GM12878 (cell line): ENCODE measurements around the gene LRRC57. TPM values are rescaled to one million over a fixed set of nuclear protein-coding genes. Genes with fewer than 3 reads are reported as not detected.

Experiments used
- ATAC-seq: fragments of 200-7000 bp; cut with Tn5 transposase; 3 replicates; pipeline ENCODE4 v1.9.1; 2020; ENCODE audit warnings: mild to moderate bottlenecking, moderate library complexity
- BruUV-seq: library from RNA; stranded (reverse); fragments of 400-500 nt; replicated peaks from 2 replicates; lab custom pipeline; 2021; lab: Mats Ljungman, UMichigan
- CTCF ChIA-PET: fragments of 300-600 bp; sonication (Branson Sonifier 250); formaldehyde crosslinking; extraction: SDS; loops from one replicate; lab custom pipeline; 2021; ENCODE audit warnings: inconsistent platforms; lab: Yijun Ruan, JAX
- POLR2A ChIA-PET: fragments of 350-600 bp; formaldehyde crosslinking; extraction: SDS; loops from one replicate; lab custom pipeline; 2021; ENCODE audit warnings: inconsistent platforms; lab: Charles Lee
- RAD21 ChIA-PET: fragments of 300-600 bp; sonication (Branson Sonifier 250); formaldehyde crosslinking; loops from one replicate; lab custom pipeline; 2023; ENCODE audit warnings: antibody characterized with exemption; ENCODE audit not compliant: unreplicated experiment; lab: Charles Lee
- SMC1A ChIA-PET: fragments of 300-600 bp; sonication (Branson Sonifier 250); formaldehyde crosslinking; loops from one replicate; lab custom pipeline; 2023; ENCODE audit not compliant: unreplicated experiment, uncharacterized antibody; lab: Charles Lee
- DNase-seq: peaks from one replicate; pipeline ENCODE4 v3.0.0-alpha.2; 2011; ENCODE audit warnings: low read depth, low spot score
- FAIRE-seq: peaks from 3 replicates; lab custom pipeline; 2011; peaks lifted over from hg19 to GRCh38; lab: Jason Lieb, UNC
- H2AFZ ChIP-seq: 2 replicates; pipeline ENCODE4 v1.6.0; 2011; ENCODE audit warnings: low read depth, low read length, control low read depth; ENCODE audit not compliant: control insufficient read depth
- H3K27ac ChIP-seq: 2 replicates; pipeline ENCODE4 v1.5.1; 2011; ENCODE audit warnings: control low read depth; ENCODE audit not compliant: control insufficient read depth, insufficient read depth
- H3K27me3 ChIP-seq, 2 experiments: replicated peaks in 1 of 2; 2 replicates each; pipeline versions ENCODE4 v1.6.0 to v1.6.1; 2011; ENCODE audit warnings: low read length in 1 of 2; ENCODE audit not compliant: control insufficient read depth in 2 of 2, insufficient read depth in 2 of 2
- H3K36me3 ChIP-seq, 2 experiments: 2 replicates each; pipeline ENCODE4 v1.5.1; 2011; ENCODE audit warnings: low read length in 1 of 2; ENCODE audit not compliant: control insufficient read depth in 2 of 2, insufficient read depth in 2 of 2
- H3K4me1 ChIP-seq: 2 replicates; pipeline ENCODE4 v1.6.1; 2011; ENCODE audit warnings: mild to moderate bottlenecking, low read length, moderate library complexity, mixed read lengths; ENCODE audit not compliant: control insufficient read depth, insufficient read depth
- H3K4me2 ChIP-seq: 2 replicates; pipeline ENCODE4 v1.6.0; 2011; ENCODE audit warnings: control low read depth; ENCODE audit not compliant: control insufficient read depth, insufficient read depth
- H3K4me3 ChIP-seq: fragments of 200-600 bp; sonication (generic); 2 replicates; pipeline ENCODE4 v1.5.1; 2016
- H3K79me2 ChIP-seq: 2 replicates; pipeline ENCODE4 v1.6.0; 2011; ENCODE audit warnings: low read length; ENCODE audit not compliant: control insufficient read depth, insufficient read depth
- H3K9ac ChIP-seq: 2 replicates; pipeline ENCODE4 v1.8.0; 2011; ENCODE audit warnings: low read length, control low read depth, mixed read lengths; ENCODE audit not compliant: control insufficient read depth, insufficient read depth
- H3K9me3 ChIP-seq: replicated peaks from 3 replicates; pipeline ENCODE4 v1.5.1; 2011; ENCODE audit warnings: mild to moderate bottlenecking, low read length; ENCODE audit not compliant: control insufficient read depth, insufficient read depth
- H4K20me1 ChIP-seq: 2 replicates; pipeline ENCODE4 v1.6.0; 2011; ENCODE audit not compliant: control insufficient read depth, insufficient read depth
- CEBPB ChIP-seq, 2 experiments: fragments of 150-350 bp in 1 of 2; IDR thresholded peaks; 2 replicates each; pipeline ENCODE4 v1.6.1; 2012 to 2014; ENCODE audit warnings: low read depth in 2 of 2, low read length in 2 of 2, borderline replicate concordance in 1 of 2, inconsistent platforms in 1 of 2
- ESRRA ChIP-seq: IDR thresholded peaks from 2 replicates; pipeline ENCODE4 v1.6.1; 2012; ENCODE audit warnings: mild to moderate bottlenecking, low read length, improper control_type of control experiment
- HDAC2 ChIP-seq: fragments of 200-600 bp; sonication (generic); IDR thresholded peaks from 2 replicates; pipeline ENCODE4 v1.6.1; 2017
- NR2F1 ChIP-seq: fragments of 450-650 bp; conservative IDR thresholded peaks from 2 replicates; pipeline ENCODE4 v1.6.1; 2017; ENCODE audit warnings: mild to moderate bottlenecking
- SPI1 ChIP-seq: IDR thresholded peaks from 2 replicates; pipeline ENCODE4 v1.6.1; 2011; ENCODE audit warnings: low read depth, mild to moderate bottlenecking, low read length, moderate library complexity, borderline replicate concordance; ENCODE audit not compliant: insufficient read depth
- SRF ChIP-seq, 2 experiments: IDR thresholded peaks; 2 replicates each; pipeline ENCODE4 v1.6.1; 2011; ENCODE audit warnings: low read depth in 2 of 2, low read length in 2 of 2, mild to moderate bottlenecking in 1 of 2, moderate library complexity in 1 of 2
- WGBS: methylation state at CpG from one replicate; pipeline ENCODE4 v1.1.6; 2016; ENCODE audit warnings: low lambda C conversion rate; ENCODE audit not compliant: insufficient replicate concordance, insufficient coverage; ENCODE audit errors: missing lambda C conversion rate; 5-methylcytosine and 5-hydroxymethylcytosine counted together
- in situ Hi-C: fragments of 300-500 bp; cut with MboI; formaldehyde crosslinking; loops from 9 replicates; pipeline ENCODE4 v1.14.3; 2018; ENCODE audit warnings: mixed read lengths
- intact Hi-C: fragments of 100-400 bp; cut with micrococcal nuclease; formaldehyde crosslinking; loops from one replicate; pipeline ENCODE4 v1.14.2; 2022; ENCODE audit not compliant: unreplicated experiment
- polyA plus RNA-seq, 11 experiments: library from polyadenylated mRNA; depleted of rRNA in 4 of 11; unstranded in 6 of 11; stranded (reverse) in 5 of 11; fragments of >200 nt; fragmentation: Nextera tagmentation in 4 of 11; fragmentation: Illumina TruSeq in 1 of 11; extraction: Ambion mirVana in 4 of 11; extraction: Trizol in 1 of 11; gene quantifications; 1 replicate in 1 of 11; 2 replicates in 10 of 11; pipeline versions ENCODE4 v1.2.1 to v1.2.3, GENCODE V29; 2011 to 2016; ENCODE audit warnings: inconsistent platforms in 2 of 11, missing spikeins in 2 of 11, low read depth in 1 of 11
- total RNA-seq, 4 experiments: library from RNA; depleted of rRNA in 3 of 4; stranded (reverse); fragments of >200 nt in 3 of 4; fragmentation: Illumina TruSeq in 1 of 4; extraction: Trizol in 1 of 4; gene quantifications; 2 replicates each; pipeline versions ENCODE4 v1.2.1 to v1.2.3, GENCODE V29; 2013 to 2021
- TF ChIP-seq, protein P1 (sequence below): IDR thresholded peaks from 2 replicates; pipeline ENCODE4 v1.6.1; 2011; ENCODE audit warnings: borderline replicate concordance, low read depth, mild to moderate bottlenecking, moderate library complexity, low read length; ENCODE audit not compliant: insufficient read depth, poor library complexity, severe bottlenecking
- TF ChIP-seq, protein P2 (sequence below): IDR thresholded peaks from 2 replicates; pipeline ENCODE4 v1.6.1; 2011; ENCODE audit warnings: low read depth, low read length, improper control_type of control experiment, borderline replicate concordance

LRRC57 gene
- total and polyA plus RNA-seq, 10 of the 15 experiments (the other 5 are each of a cell fraction or from before 2014, with no cell fraction given): 5.2 to 15.7 (median 9.6) TPM

GRCh38 chr15:42578984-42579537 lies 30.5 kb upstream of the LRRC57 start (continued):
- TF ChIP-seq, protein P1, sequence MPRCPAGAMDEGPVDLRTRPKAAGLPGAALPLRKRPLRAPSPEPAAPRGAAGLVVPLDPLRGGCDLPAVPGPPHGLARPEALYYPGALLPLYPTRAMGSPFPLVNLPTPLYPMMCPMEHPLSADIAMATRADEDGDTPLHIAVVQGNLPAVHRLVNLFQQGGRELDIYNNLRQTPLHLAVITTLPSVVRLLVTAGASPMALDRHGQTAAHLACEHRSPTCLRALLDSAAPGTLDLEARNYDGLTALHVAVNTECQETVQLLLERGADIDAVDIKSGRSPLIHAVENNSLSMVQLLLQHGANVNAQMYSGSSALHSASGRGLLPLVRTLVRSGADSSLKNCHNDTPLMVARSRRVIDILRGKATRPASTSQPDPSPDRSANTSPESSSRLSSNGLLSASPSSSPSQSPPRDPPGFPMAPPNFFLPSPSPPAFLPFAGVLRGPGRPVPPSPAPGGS: no peak
- no peak for TF ChIP-seq HDAC2
- no peak for TF ChIP-seq CEBPB (IDR thresholded peaks at IDR 0.05; ENCODE audit: borderline replicate concordance in 1 of 2, low read depth in 2 of 2, low read length in 2 of 2)
- TF ChIP-seq NR2F1: no peak
- TF ChIP-seq SRF (IDR thresholded peaks at IDR 0.05; ENCODE audit: low read depth in 2 of 2, low read length in 2 of 2): no peak
- TF ChIP-seq, protein P2, sequence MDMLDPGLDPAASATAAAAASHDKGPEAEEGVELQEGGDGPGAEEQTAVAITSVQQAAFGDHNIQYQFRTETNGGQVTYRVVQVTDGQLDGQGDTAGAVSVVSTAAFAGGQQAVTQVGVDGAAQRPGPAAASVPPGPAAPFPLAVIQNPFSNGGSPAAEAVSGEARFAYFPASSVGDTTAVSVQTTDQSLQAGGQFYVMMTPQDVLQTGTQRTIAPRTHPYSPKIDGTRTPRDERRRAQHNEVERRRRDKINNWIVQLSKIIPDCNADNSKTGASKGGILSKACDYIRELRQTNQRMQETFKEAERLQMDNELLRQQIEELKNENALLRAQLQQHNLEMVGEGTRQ: no peak
- TF ChIP-seq, all 136 proteins: peak for 7

- ChIA-PET RAD21 (interaction anchor here (1.1 to 1.2 kb wide), 3 partner anchors 11 to 340 kb away, joined by 3 to 4 read pairs (median 3); no protein-coding TSS in a partner anchor), CTCF (interaction anchor here (0.7 to 0.9 kb wide), 2 partner anchors 11 to 28 kb away, joined by 3 read pairs; no protein-coding TSS in a partner anchor), POLR2A (interaction anchor here (0.7 to 4.6 kb wide), 4 partner anchors 8 to 67 kb away, joined by 4 to 38 read pairs (median 7); no protein-coding TSS in a partner anchor), SMC1A (interaction anchor here (1.2 to 7.6 kb wide), 7 partner anchors 10 to 70 kb away, joined by 3 to 53 read pairs (median 3); no protein-coding TSS in a partner anchor)
- WGBS: 47% methylated on average over 1 of the region's 1 CpG
- Histone ChIP-seq H2AFZ (no peak overlapping the region), H3K27ac (no peak overlapping the region), H3K9me3 (peaks cover 4% of the 10 kb centered on the region; the same call in 2 of the 3 replicates), H3K36me3 (no peaks in the 10 kb centered on the region), H3K27me3 (no peaks in the 10 kb centered on the region), H4K20me1 (no peaks in the 10 kb centered on the region), H3K4me2 (peak overlapping the region; percentile 66), H3K9ac (no peak overlapping the region), H3K4me1 (peaks cover 24% of the 10 kb centered on the region), H3K4me3 (peak overlapping the region; percentile 30; the same call in 1 of the 2 replicates), H3K79me2 (peaks cover 24% of the 10 kb centered on the region)
- FAIRE-seq: no peak
- no peak for ATAC-seq
- BruUV-seq: no TSS peak
- DNase-seq: no peak
- intact Hi-C loops: loop anchor here (5.0 kb wide), 1 partner anchor 75 kb away; no protein-coding TSS in a partner anchor
- TF ChIP-seq ESRRA (no peak), SPI1 (peak; percentile 63; the same call in 1 of the 2 replicates)
- in situ Hi-C loops: no loop called here
Observed at GRCh38 chr15:42577514-42578031, 29.0 kb upstream of the LRRC57 start.
